22Rv1 (cell line): ENCODE measurements around the gene TNK2.

Source experiments
- H3K27ac ChIP-seq: fragments of 450-650 bp; 2 replicates; pipeline ENCODE4 v1.5.1; 2017
- ZFX ChIP-seq: fragments of 450-650 bp; IDR thresholded peaks from 2 replicates; pipeline ENCODE4 v1.6.1; 2017; ENCODE audit warnings: antibody characterized with exemption, borderline replicate concordance
- TF ChIP-seq, protein P1 (sequence below): fragments of 450-650 bp; IDR thresholded peaks from 2 replicates; pipeline ENCODE4 v1.5.1; 2017; ENCODE audit warnings: mild to moderate bottlenecking

TNK2 gene

DNA sequence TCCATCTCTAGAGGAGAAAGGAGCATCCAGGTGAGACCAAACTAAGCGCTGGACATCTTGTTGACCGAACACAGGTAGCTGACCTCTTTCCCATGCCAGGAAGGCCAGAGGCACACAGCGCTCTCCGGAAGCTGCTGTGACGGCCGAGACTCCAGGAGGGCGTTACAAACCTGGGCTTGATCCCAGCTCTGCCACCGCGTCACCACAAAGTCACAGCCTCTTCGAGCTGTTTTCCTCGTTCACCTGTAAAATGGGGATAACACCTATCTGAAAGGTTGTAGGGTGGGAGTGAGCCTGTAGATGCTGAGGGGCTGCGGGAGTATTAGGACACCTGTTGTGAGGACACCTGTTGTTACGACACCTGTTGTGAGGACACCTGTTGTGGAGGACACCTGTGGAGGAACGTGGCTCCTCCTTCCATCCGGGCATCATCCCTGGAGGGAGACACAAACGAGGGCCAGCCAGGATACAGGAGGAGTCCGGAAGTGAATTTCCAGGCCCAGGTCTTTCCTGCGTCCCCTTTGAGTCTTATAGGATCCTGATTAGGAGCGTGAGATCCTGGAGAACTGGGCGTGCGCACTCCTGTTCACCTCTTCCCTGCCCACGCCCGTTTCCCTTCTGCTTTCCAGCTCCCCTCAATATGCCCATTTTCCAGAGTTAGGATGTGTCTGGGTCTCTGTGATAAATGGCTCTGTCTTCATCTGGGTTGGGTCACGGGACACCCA, 94.3 kb downstream of the TNK2 start:
- TF ChIP-seq ZFX: no peak
- TF ChIP-seq, protein P1, sequence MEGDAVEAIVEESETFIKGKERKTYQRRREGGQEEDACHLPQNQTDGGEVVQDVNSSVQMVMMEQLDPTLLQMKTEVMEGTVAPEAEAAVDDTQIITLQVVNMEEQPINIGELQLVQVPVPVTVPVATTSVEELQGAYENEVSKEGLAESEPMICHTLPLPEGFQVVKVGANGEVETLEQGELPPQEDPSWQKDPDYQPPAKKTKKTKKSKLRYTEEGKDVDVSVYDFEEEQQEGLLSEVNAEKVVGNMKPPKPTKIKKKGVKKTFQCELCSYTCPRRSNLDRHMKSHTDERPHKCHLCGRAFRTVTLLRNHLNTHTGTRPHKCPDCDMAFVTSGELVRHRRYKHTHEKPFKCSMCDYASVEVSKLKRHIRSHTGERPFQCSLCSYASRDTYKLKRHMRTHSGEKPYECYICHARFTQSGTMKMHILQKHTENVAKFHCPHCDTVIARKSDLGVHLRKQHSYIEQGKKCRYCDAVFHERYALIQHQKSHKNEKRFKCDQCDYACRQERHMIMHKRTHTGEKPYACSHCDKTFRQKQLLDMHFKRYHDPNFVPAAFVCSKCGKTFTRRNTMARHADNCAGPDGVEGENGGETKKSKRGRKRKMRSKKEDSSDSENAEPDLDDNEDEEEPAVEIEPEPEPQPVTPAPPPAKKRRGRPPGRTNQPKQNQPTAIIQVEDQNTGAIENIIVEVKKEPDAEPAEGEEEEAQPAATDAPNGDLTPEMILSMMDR: no peak

More for the DNA sequence above, 94.3 kb downstream of the TNK2 start:
- no peak overlapping the region for H3K27ac ChIP-seq
